Pulmonary artery endothelial cell (primary cell): Measurements from ENCODE around the gene GGA3. TPM values are rescaled to one million over a fixed set of nuclear protein-coding genes. Genes with fewer than 3 reads are reported as not detected.
"Not testable (repeated sequence)": the region's sequence is repeated elsewhere in the genome, so short reads cannot be mapped to it uniquely, and the experiment has no call there.

Experiments
- DNase-seq: peaks from one replicate; pipeline ENCODE4 v3.0.0-alpha.2; 2011; ENCODE audit warnings: low read depth, low spot score
- total RNA-seq: library from RNA; depleted of rRNA; stranded (reverse); fragments of >200 nt; gene quantifications from 2 replicates; pipeline ENCODE4 v1.2.3, GENCODE V29; 2014

The GGA3 gene
- 10.9 and 16.0 TPM in 2 replicates for total RNA-seq

GRCh38 chr17:75261336-75262111, at the start of gene GGA3, which contains the start of gene MRPS7:
GGA3 (minus strand) TSS chr17:75261606; CDS start chr17:75261587, 19 bp downstream.
MRPS7 (plus strand) TSS chr17:75261879; CDS start chr17:75261901, 22 bp downstream.
- DNase-seq: peak; percentile 67

- no peak for DNase-seq
These were observed 47.6 kb upstream of the GGA3 start for GRCh38 chr17:75308732-75309629.

GRCh38 chr17:75307957-75308731, 46.7 kb upstream of the GGA3 start:
- DNase-seq: no peak

- no peak for DNase-seq
These were observed 40.2 kb upstream of the GGA3 start for GRCh38 chr17:75301502-75302206.

GRCh38 chr17:75301049-75301448, 39.6 kb upstream of the GGA3 start:
- no peak for DNase-seq

GRCh38 chr17:75300280-75300679, 38.9 kb upstream of the GGA3 start:
- no peak for DNase-seq

- no peak for DNase-seq
These were observed 34.1 kb upstream of the GGA3 start for GRCh38 chr17:75295201-75296158.

- DNase-seq: not testable (repeated sequence)
These were observed 31.5 kb upstream of the GGA3 start for GRCh38 chr17:75292810-75293448.

GRCh38 chr17:75289832-75290337, 28.5 kb upstream of the GGA3 start:
- DNase-seq: no peak

GRCh38 chr17:75289115-75289831, 27.9 kb upstream of the GGA3 start, which contains the start of gene SLC25A19:
SLC25A19 (minus strand) TSS chr17:75289433; CDS start chr17:75286764, 2,669 bp downstream.
- peak; percentile 96 for DNase-seq

- no peak for DNase-seq
These were observed 27.3 kb upstream of the GGA3 start for GRCh38 chr17:75288770-75289114.

- DNase-seq: no peak
These were observed 27.0 kb upstream of the GGA3 start for GRCh38 chr17:75288359-75288758.

GRCh38 chr17:75287221-75287620, 25.8 kb upstream of the GGA3 start:
- no peak for DNase-seq

GRCh38 chr17:75285123-75285522, 23.7 kb upstream of the GGA3 start:
- DNase-seq: no peak

- not testable (repeated sequence) for DNase-seq
These were observed 18.8 kb upstream of the GGA3 start for GRCh38 chr17:75280189-75280588.

- no peak for DNase-seq
These were observed 16.3 kb upstream of the GGA3 start for GRCh38 chr17:75277664-75278071.

- no peak for DNase-seq
These were observed 12.7 kb upstream of the GGA3 start for GRCh38 chr17:75273977-75274708.

- no peak for DNase-seq
These were observed 11.4 kb upstream of the GGA3 start for GRCh38 chr17:75272848-75273184.
